ENCODE data around the gene SH3RF3.

Gene SH3RF3

GRCh38 chr2:109428841-109429566 is 300.0 kb downstream of the SH3RF3 start:
- DNase-seq, result no peak

DNA sequence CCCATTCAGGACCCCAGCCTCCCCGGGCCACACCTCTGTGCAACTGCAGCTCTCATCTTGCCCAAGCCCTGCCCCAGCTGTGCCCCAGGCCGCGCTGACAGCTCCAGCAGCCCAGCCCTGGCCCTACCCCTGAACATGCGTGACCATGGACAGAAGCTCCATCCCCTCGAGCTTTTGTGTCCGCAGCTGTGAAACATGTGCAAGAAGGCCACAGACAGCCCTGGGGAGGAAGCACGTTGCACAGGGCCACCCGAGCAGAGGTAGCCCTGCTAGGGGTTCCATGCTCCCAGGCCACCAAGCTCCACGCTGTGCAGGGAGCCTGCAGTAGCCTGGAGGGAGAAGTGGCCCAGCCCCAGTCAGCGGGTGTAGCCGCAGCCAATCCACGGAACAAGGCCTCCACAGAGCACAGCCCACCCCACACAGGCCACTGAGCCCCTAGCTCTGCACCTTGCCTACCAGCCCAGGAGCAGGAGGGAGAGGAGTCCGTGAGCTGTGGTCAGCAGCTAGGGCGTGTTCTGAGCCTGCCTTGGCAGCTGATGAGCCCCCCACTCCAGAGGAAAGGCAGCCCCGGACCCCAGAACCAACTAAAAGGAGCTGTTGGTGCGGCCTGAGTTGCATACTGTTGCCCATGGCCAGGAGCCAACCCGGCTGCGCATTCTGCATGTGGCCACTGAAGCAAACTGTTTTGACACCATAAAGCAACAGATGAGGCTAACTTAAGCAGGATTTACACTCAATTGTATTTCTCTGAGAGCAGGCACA is 300.7 kb downstream of the SH3RF3 start:
- DNase-seq, result no peak

DNA sequence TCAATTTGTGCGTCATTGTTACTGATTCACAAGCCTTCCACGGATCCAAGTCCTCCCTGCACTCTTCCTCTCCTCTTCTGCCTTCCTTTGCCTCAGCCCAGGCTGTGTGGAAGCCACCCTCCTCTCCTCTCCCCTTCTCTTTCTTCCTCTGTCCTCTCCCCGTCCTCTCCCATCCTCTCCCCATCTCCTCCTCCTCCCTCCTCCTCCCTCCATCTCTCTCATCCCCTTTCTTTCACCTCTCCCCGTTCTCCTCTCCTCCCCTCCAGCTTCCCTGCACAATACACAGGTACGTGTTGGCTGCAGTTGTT is 301.3 kb downstream of the SH3RF3 start:
- no peak for DNase-seq

DNA sequence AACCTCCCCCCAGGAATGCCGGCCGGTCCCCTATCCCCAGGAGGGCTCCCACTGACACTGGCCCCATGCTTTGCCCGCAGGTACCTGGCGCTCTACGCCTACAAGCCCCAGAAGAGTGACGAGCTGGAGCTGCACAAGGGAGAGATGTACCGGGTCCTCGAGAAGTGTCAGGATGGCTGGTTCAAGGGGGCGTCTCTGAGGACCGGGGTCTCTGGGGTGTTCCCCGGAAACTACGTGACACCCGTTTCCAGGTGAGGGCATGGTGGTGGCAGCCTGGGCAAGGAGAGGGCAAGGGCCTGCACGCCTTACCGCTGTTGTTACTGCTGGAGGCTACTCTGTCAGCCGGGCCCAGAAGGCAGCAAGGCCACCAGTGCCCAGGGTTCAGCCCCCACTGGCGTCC is 303.4 kb downstream of the SH3RF3 start:
- no peak for DNase-seq

- DNase-seq, result no peak
Observed at GRCh38 chr2:109433486-109433885, 304.5 kb downstream of the SH3RF3 start.

DNA sequence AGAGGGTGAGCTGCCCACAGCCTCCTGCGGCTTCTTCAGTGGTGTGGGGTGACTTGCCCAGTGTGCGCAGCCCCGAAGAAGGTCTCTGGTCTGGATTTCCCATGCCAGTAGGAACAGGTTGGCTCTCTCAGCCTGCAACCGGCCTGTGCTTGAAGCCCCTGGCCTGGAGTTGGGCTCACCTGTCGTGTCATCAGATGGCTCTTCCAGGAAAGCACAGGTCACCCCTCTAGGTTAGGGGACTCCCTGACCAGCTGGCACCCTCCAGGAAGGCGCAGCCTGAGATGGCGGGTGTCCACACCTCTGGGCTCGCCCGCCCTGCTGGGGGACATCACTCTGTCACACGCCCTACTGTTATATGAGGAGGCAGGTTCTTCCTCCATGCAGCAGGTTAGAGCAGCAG is 304.9 kb downstream of the SH3RF3 start:
- DNase-seq, result no peak

DNA sequence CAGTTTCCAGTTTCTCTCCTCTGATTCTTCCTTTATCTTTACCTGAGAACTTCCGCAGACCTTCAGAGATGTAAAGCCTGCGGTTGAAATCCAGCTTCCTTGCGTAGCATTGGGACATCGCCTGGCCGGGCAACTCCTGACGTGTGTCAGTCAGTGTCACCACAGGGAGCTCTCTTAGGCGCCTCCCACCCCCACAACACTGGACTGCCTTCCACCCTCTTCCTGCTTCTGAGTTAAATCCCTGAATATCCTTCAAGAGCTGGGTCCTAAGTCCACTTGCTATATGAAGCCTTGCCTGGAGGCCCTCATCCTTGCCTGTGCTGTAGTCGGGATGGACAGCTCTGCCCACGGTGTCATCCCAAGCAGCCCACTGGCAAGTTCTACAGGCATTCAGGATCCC is 305.3 kb downstream of the SH3RF3 start:
- no peak for DNase-seq

DNA sequence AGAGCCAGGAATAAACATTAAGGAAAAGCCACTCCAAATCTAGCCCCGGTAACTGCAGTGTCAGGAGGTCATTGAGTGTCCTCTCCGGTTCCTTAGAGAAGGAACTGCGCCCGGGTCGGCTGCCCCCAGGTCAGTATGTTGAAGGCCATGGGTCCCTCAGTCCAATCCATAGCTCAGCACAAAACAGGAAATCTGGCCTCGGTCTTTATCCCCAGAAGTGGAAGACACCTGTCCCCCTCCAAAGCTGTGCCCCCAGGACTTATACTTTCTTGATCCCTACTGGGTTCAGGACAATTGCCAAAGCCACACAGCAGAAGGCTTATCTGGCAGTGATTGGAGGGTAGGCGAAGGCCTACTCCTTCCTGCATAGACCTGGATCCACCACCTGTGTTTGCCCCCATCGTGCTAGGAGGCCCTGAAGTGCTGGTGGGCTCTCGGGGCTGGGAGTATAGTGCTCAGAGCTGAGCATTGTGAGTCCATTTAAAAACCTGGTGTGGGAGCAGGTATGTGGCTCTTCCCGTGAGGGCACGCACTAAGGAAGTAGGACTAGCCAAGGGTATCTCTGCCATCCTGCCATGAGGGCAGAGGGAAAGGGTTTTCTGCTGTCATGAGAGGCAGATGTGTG is 306.2 kb downstream of the SH3RF3 start:
- no peak for DNase-seq

GRCh38 chr2:109435901-109436598 is 307.0 kb downstream of the SH3RF3 start:
- no peak for DNase-seq

DNA sequence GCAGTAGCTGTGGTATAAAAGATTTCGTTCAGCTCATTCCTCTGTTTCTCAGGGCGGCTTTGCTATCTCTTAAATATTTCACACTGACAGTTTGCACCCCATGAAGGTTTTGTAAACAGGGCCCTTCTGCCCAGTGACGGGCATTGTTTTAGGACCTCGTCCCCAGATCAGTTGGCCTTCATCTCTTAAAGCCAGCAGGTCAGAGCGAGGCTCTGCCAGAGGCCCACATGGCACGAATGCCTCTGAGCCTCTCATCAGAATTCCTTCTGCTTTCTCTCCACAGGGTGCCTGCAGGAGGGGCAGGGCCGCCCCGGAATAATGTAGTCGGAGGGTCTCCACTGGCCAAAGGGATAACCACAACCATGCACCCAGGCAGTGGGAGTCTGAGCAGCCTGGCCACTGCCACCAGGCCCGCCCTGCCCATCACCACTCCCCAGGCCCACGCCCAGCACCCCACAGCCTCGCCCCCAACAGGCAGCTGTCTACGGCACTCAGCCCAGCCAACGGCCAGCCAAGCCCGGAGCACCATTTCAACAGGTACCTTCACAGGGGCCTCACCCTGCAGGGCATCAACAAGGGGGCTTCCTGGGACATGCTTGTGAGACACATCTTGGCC is 307.7 kb downstream of the SH3RF3 start:
- no peak for DNase-seq

DNA sequence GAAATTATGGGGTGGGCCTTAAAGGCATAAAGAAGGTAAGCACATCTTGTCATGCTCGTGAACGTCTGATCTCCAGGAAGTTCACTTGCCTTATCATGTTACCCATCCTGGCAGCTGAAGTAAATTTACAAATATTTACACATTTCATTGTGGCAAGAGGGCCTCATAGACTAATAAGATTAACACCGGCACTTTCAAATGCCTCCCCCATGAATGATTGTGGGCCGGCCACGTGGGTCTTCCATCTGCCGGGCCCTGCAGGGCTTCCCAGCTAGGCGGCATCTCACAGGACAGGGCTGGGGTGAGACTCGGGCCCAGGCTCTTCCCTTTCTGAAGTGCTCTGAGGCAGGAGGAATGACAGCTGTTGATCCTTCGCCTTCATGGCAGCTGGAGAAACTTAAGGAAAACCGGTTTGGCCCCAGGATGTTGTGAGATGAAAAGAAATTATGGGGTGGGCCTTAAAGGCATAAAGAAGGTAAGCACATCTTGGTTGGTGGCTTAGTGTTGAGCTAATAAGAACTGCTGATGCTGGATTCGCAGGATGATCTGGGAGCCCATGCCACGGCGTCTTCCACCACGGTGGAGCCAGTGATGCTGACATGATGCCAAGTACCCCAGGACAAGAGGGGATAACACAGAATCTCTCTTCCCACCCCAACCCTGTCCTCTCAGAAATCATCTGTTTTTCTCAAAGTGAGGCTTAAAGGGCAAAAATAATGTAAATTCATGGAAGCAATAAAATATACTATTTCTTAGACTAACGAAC is 308.5 kb downstream of the SH3RF3 start:
- no peak for DNase-seq

DNA sequence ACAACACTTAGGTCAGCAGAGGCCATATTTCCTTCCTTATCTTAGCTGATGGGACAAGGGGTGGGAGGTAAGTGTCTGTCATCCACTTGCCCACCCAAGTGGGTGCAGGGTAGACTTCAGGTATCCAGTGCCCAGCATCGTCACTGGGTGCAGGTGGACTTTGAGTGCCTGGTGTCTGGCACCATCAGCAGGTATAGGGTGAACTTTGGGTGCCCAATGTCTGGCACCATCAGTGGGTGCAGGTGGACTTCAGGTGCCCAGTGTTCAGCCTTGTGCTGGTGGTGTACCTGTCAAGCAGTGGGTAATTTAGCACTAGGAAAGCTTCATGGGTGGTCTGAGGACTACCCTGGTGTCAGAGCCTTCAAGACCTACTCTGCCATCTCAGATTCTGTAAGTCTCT is 309.1 kb downstream of the SH3RF3 start:
- no peak for DNase-seq

DNA sequence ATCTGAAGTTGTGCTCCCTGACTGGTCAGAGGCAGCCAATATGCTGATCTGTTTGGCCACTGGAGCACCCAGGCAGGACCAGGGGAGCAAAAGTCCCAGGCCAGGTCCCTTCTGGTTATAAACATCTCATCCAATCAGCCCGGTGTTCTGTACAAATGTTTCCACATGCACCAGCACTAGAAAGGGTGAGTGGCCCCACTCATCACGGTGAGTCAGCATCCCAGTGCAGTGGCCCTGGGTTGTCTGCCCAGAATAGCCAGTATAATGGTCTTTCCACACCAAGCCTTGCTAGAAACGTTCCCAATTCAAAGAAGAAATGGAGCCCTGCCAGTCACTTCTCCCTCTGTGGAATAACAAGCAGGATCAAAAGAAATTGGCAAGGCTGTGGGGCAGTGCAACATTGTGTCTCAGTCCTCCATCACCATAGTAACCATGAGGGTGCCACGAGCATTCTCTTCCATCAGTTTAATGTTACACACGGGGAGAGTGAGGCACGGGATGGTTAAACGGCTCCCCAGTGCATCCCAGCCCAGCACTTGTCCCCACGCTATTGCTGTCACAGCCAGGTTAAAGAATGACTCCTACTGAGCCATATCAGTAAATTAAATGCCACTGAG is 309.9 kb downstream of the SH3RF3 start:
- DNase-seq, result no peak

GRCh38 chr2:109439390-109439786 is 310.4 kb downstream of the SH3RF3 start:
- DNase-seq, result no peak

DNA sequence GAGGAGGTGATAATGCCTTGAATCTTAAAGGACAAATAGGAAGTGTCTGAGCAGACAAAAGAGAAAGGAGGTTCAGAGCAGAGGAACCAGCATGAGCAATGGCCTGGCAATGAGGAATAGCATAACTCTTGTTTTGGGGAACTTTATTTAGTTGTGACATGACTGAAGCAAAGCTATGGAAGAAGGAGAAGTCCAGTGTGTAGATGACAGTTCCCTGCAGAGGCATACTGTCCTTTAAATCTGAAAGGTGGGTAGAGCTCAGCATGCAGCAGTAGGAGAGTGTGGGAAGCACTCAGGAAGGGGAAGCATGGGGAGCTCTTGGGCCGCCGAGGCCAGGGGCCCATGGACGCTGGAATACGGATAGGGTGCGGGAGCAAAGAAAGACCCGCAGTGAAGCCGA is 311.0 kb downstream of the SH3RF3 start:
- no peak for DNase-seq

DNA sequence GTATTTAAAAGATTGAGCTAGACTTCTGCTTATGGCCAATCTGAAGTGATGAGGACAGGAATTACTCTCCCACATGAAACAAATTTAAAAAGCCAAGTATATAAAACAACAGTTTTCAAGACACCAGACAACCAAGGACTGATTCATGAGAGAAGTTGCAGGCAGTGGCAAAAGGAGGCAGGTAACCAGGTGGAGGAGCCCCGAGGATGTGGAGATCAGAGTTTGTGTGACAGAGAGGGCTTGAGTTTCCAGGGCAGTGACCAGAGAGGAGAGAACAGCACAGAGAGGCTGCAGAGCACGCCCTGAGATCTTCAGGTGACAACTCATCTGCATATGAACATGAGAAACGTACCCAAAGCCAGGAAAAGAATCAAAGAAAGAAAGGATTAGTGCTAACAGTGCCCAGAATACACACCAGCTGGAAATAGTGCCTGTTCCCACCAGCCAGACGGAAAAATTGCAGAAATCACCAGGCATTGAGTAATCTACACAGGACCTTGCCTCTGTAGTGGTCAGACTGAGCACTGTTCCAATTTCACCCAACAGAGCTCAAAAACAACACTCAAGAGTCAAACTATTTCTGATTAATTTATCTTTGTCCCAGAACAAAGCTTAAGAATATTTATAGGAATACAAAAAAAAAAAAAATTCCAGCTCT is 311.6 kb downstream of the SH3RF3 start:
- no peak for DNase-seq

DNA sequence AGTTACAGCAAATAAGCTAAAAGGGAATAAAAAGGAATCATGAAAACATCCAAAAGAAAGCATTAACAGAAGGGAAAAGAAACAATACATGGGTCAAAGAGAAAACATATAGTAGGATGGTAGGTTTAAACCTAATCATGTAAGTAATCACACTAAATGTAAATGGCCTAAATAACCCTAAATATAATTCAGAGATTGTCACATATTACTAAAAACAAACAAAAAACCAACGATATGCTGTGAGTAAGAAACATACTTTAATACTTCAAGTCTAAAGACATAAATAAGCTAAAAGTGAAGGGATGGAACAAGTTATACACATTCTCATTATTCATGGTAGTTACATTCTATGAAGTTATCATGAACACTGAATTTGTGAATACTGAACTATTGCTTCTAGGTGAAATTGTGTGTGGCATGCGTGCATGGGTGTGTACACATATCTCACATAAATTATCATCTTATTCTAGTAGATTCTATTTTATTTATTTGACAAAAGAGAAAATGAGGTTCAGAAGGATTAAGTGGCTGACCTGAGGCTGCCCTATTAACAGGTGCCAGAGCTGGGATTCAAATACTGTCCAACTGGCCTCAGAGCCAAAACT is 313.8 kb downstream of the SH3RF3 start:
- DNase-seq, result no peak

- no peak for DNase-seq
Observed at GRCh38 chr2:109444916-109445315, 315.9 kb downstream of the SH3RF3 start.

GRCh38 chr2:109446278-109447131 is 317.5 kb downstream of the SH3RF3 start:
- DNase-seq, result no peak

DNA sequence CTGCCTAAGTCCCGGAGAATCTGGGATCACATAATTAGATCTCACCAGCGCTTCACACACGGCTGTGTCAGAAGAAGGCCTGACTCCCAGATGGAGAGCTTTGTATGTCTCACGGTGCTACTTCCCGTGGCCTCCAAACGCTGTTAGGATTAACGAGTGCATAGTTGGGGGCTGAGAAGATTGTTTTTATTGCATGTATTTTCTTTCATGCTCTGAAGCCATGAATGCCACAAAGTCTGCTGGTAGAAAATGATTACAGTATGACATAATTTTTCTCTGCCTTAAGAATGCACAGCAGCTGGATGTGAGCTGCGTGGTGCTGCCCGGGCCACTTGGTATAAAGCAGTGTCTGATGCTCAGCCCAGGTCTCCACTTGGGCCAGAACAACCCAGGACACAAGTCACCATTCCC is 318.3 kb downstream of the SH3RF3 start:
- DNase-seq, result no peak
